Smooth muscle cell (in vitro differentiated cells): ENCODE results near the gene PGBD5. TPM values are rescaled to one million over a fixed set of nuclear protein-coding genes. Genes with fewer than 3 reads are reported as not detected.

Source experiments
- DNase-seq: peaks from one replicate; lab custom pipeline; 2025; ENCODE audit not compliant: unreplicated experiment; lab: John Stamatoyannopoulos, UW
- H2AFZ ChIP-seq: fragments of 200-600 bp; sonication (generic); 2 replicates; pipeline ENCODE4 v1.6.0; 2016; ENCODE audit warnings: antibody characterized with exemption, low read depth, mild to moderate bottlenecking
- H3F3A ChIP-seq: fragments of 200-600 bp; sonication (generic); 2 replicates; pipeline ENCODE4 v1.6.0; 2017; ENCODE audit warnings: antibody characterized with exemption, low read depth
- H3K27ac ChIP-seq: fragments of 200-600 bp; sonication (generic); 2 replicates; pipeline ENCODE4 v1.5.1; 2016; ENCODE audit warnings: low read depth, mild to moderate bottlenecking
- H3K27me3 ChIP-seq: fragments of 200-600 bp; sonication (generic); 2 replicates; pipeline ENCODE4 v1.6.1; 2016; ENCODE audit warnings: low read depth, mild to moderate bottlenecking
- H3K36me3 ChIP-seq: fragments of 200-600 bp; sonication (generic); 2 replicates; pipeline ENCODE4 v1.5.1; 2016; ENCODE audit warnings: low read depth
- H3K4me1 ChIP-seq: fragments of 200-600 bp; sonication (generic); 2 replicates; pipeline ENCODE4 v1.5.1; 2016; ENCODE audit warnings: low read depth
- H3K4me2 ChIP-seq: fragments of 200-600 bp; sonication (generic); 2 replicates; pipeline ENCODE4 v1.6.0; 2016; ENCODE audit warnings: mild to moderate bottlenecking
- H3K4me3 ChIP-seq: fragments of 200-600 bp; sonication (generic); 2 replicates; pipeline ENCODE4 v1.5.1; 2016; ENCODE audit warnings: mild to moderate bottlenecking
- H3K79me2 ChIP-seq: fragments of 200-600 bp; sonication (generic); 2 replicates; pipeline ENCODE4 v1.6.0; 2016; ENCODE audit warnings: low read depth, mild to moderate bottlenecking
- H3K9ac ChIP-seq: fragments of 200-600 bp; sonication (generic); 2 replicates; pipeline ENCODE4 v1.6.0; 2016; ENCODE audit warnings: low read depth
- H3K9me3 ChIP-seq: fragments of 200-600 bp; sonication (generic); replicated peaks from 2 replicates; pipeline ENCODE4 v1.5.1; 2016; ENCODE audit warnings: low read depth
- H4K20me1 ChIP-seq: fragments of 200-600 bp; sonication (generic); 2 replicates; pipeline ENCODE4 v1.6.0; 2016; ENCODE audit warnings: low read depth
- CTCF ChIP-seq: fragments of 200-600 bp; sonication (generic); IDR thresholded peaks from 2 replicates; pipeline ENCODE4 v1.5.1; 2017; ENCODE audit warnings: borderline replicate concordance, mild to moderate bottlenecking, antibody characterized with exemption; ENCODE audit not compliant: insufficient read depth, poor library complexity, severe bottlenecking
- WGBS: methylation state at CpG from one replicate; pipeline ENCODE4 v1.1.7; 2016; ENCODE audit warnings: low lambda C conversion rate; 5-methylcytosine and 5-hydroxymethylcytosine counted together
- polyA plus RNA-seq: library from polyadenylated mRNA; unstranded; fragments of >200 nt; fragmentation: Nextera tagmentation; extraction: Ambion mirVana; gene quantifications from 2 replicates; pipeline ENCODE4 v1.2.1, GENCODE V29; 2016
- total RNA-seq: library from RNA; depleted of rRNA; stranded (reverse); fragments of >200 nt; gene quantifications from 2 replicates; pipeline ENCODE4 v1.2.3, GENCODE V29; 2014

The PGBD5 gene
- total and polyA plus RNA-seq, 2 experiments from 2014 or later = 0.83 to 0.94 TPM

DNA sequence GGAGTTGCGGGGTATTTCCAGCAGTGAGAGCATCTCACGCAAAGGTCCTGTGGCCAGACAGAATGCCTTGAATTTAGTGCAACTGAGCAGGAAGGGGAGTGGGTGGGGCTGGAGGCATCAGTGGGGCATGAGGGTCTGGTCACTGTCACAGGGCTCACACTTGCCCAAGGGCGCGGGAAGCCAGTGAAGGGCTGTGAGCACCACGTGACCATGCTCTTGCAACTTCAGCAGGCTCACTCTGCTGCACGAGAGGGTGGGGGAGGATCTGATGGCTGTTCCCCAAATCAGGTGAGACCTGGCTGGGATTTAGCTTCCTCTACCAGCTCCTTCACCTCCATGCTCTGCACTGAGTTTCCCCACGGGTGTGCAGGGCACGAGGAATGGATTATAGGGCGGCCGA, 64.2 kb downstream of the PGBD5 start:
- DNase-seq = no peak
- no peak for TF ChIP-seq CTCF
- Histone ChIP-seq H3K4me3 (no peak overlapping the region), H3K27me3 (no peaks in the 10 kb centered on the region), H3K9me3 (no peaks in the 10 kb centered on the region), H3K27ac (no peak overlapping the region), H2AFZ (no peak overlapping the region), H3F3A (no peaks in the 10 kb centered on the region), H3K36me3 (no peaks in the 10 kb centered on the region), H3K79me2 (no peaks in the 10 kb centered on the region), H3K9ac (no peak overlapping the region), H3K4me2 (no peak overlapping the region), H4K20me1 (no peaks in the 10 kb centered on the region), H3K4me1 (no peaks in the 10 kb centered on the region)
- whole genome bisulfite sequencing = 89% methylated on average over 10 of the region's 10 CpGs

DNA sequence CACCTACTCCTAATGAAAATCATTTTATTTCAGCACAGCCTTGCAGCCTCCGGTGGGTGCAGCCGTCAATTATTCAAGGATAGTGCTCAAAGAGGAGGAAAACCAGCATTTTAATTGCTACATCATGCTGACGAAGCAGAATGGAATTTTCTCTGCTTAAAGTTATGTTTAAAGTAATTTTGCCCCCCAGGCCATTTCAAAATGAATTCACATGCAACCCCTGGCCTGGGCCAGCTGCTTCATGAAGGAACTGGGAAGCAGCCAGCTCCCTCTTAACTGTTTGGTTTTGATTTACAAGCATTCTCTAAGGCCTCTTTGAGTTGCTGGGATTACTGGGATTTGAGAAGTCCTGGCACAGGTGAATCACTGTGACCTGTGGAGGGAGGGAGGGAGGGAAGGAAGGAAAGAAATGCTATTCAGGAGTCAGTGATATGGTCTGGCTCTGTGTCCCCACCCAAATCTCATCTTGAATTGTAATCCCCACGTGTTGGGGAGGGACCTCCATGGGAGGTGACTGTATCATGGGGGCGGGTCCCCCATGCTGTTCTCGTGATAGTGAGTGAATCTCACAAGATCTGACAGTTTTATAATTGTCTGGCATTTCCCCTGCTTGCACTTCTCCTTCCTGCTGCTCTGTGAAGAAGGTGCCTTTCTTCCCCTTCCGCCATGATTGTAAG, 66.0 kb downstream of the PGBD5 start:
- no peak overlapping the region for H3K4me2 ChIP-seq
- 72% methylated on average over 7 of the region's 7 CpGs for WGBS
- no peak overlapping the region for H3K27ac ChIP-seq
- H3F3A ChIP-seq = no peaks in the 10 kb centered on the region
- H4K20me1 ChIP-seq = no peaks in the 10 kb centered on the region
- H3K9ac ChIP-seq = no peak overlapping the region
- DNase-seq = no peak
- H3K27me3 ChIP-seq = no peaks in the 10 kb centered on the region
- H3K79me2 ChIP-seq = no peaks in the 10 kb centered on the region
- no peak for TF ChIP-seq CTCF
- H3K4me3 ChIP-seq = no peak overlapping the region
- no peaks in the 10 kb centered on the region for H3K36me3 ChIP-seq
- H3K4me1 ChIP-seq = no peaks in the 10 kb centered on the region
- no peak overlapping the region for H2AFZ ChIP-seq
- no peaks in the 10 kb centered on the region for H3K9me3 ChIP-seq

GRCh38 chr1:230356869-230357794, 69.0 kb downstream of the PGBD5 start:
- no peaks in the 10 kb centered on the region for H4K20me1 ChIP-seq
- no peaks in the 10 kb centered on the region for H3K36me3 ChIP-seq
- H3K27me3 ChIP-seq = no peaks in the 10 kb centered on the region
- no peak overlapping the region for H3K4me2 ChIP-seq
- H3K9ac ChIP-seq = no peak overlapping the region
- no peak for TF ChIP-seq CTCF
- no peaks in the 10 kb centered on the region for H3F3A ChIP-seq
- no peaks in the 10 kb centered on the region for H3K79me2 ChIP-seq
- no peak overlapping the region for H3K27ac ChIP-seq
- no peak overlapping the region for H3K4me3 ChIP-seq
- no peak for DNase-seq
- no peaks in the 10 kb centered on the region for H3K4me1 ChIP-seq
- H2AFZ ChIP-seq = no peak overlapping the region
- 93% methylated on average over 41 of the region's 47 CpGs for WGBS
- no peaks in the 10 kb centered on the region for H3K9me3 ChIP-seq
